HepG2 (cell line): ENCODE measurements around the gene HOMEZ. TPM values are rescaled to one million over a fixed set of nuclear protein-coding genes. Genes with fewer than 3 reads are reported as not detected.
A peak's percentile ranks its signal among the peaks of the same experiment; 100 is the strongest.

Experiments used
- AFF4 ChIP-seq: sonication (generic); formaldehyde crosslinking; IDR thresholded peaks from 2 replicates; pipeline ENCODE4 v1.4.0; 2020; ENCODE audit warnings: missing genetic modification reagents
- BRF2 ChIP-seq: sonication (generic); formaldehyde crosslinking; IDR thresholded peaks from 2 replicates; pipeline ENCODE4 v1.8.1; 2022; ENCODE audit warnings: mild to moderate bottlenecking, missing genetic modification reagents
- ESRRA ChIP-seq: sonication (generic); formaldehyde crosslinking; IDR thresholded peaks from 2 replicates; pipeline ENCODE4 v1.5.1; 2020; ENCODE audit warnings: mild to moderate bottlenecking, low read depth, missing genetic modification reagents
- GABPB1 ChIP-seq: IDR thresholded peaks from 2 replicates; pipeline ENCODE4 v1.6.1; 2016; ENCODE audit warnings: mild to moderate bottlenecking, missing genetic modification reagents, moderate library complexity, missing compliant biosample characterization
- HNF4A ChIP-seq: sonication (generic); formaldehyde crosslinking; IDR thresholded peaks from 2 replicates; pipeline ENCODE4 v1.4.0; 2020; ENCODE audit warnings: missing genetic modification reagents
- MAFK ChIP-seq, 2 experiments: IDR thresholded peaks in 1 of 2; conservative IDR thresholded peaks in 1 of 2; 2 replicates each; pipeline ENCODE4 v1.6.1; 2011; ENCODE audit warnings: improper control_type of control experiment in 2 of 2, low read length in 2 of 2
- NFE2L2 ChIP-seq: fragments of 150-350 bp; IDR thresholded peaks from 2 replicates; pipeline ENCODE4 v1.6.1; 2014; ENCODE audit warnings: low read length
- NFRKB ChIP-seq: fragments of 450-650 bp; IDR thresholded peaks from 2 replicates; pipeline ENCODE4 v1.6.1; 2017
- NR1H2 ChIP-seq: sonication (generic); formaldehyde crosslinking; IDR thresholded peaks from 2 replicates; pipeline ENCODE4 v1.8.1; 2022; ENCODE audit warnings: low read depth, missing genetic modification reagents, borderline replicate concordance
- RFXAP ChIP-seq: sonication (generic); formaldehyde crosslinking; IDR thresholded peaks from 2 replicates; pipeline ENCODE4 v1.4.0; 2020; ENCODE audit warnings: missing genetic modification reagents, borderline replicate concordance
- SKI ChIP-seq: fragments of 450-650 bp; IDR thresholded peaks from one replicate; pipeline ENCODE4 v1.6.1; 2018; ENCODE audit warnings: mild to moderate bottlenecking; ENCODE audit not compliant: partially characterized antibody
- TERF1 ChIP-seq: sonication (generic); formaldehyde crosslinking; IDR thresholded peaks from 2 replicates; pipeline ENCODE4 v1.8.0; 2022; ENCODE audit warnings: mild to moderate bottlenecking, missing genetic modification reagents, moderate library complexity
- ZBTB20 ChIP-seq: sonication (generic); formaldehyde crosslinking; IDR thresholded peaks from 2 replicates; pipeline ENCODE4 v1.8.1; 2023; ENCODE audit warnings: missing genetic modification reagents, low read depth, mild to moderate bottlenecking, borderline replicate concordance
- ZBTB7B ChIP-seq: sonication (generic); formaldehyde crosslinking; IDR thresholded peaks from 2 replicates; pipeline ENCODE4 v1.4.0; 2020; ENCODE audit warnings: missing genetic modification reagents
- ZC3H13 ChIP-seq: sonication (generic); formaldehyde crosslinking; IDR thresholded peaks from 2 replicates; pipeline ENCODE4 v1.8.1; 2023; ENCODE audit warnings: mild to moderate bottlenecking, missing genetic modification reagents, moderate library complexity
- ZNF20 ChIP-seq: sonication (generic); formaldehyde crosslinking; IDR thresholded peaks from 2 replicates; pipeline ENCODE4 v1.4.0; 2020; ENCODE audit warnings: mild to moderate bottlenecking, moderate library complexity, missing genetic modification reagents
- ZNF354B ChIP-seq: sonication (generic); formaldehyde crosslinking; IDR thresholded peaks from 2 replicates; pipeline ENCODE4 v1.8.0; 2022; ENCODE audit warnings: mild to moderate bottlenecking, missing genetic modification reagents
- ZNF362 ChIP-seq: sonication (generic); formaldehyde crosslinking; IDR thresholded peaks from 2 replicates; pipeline ENCODE4 v1.4.0; 2020; ENCODE audit warnings: missing genetic modification reagents, mild to moderate bottlenecking, borderline replicate concordance
- ZNF546 ChIP-seq: sonication (generic); formaldehyde crosslinking; conservative IDR thresholded peaks from 2 replicates; pipeline ENCODE4 v1.8.1; 2023; ENCODE audit warnings: mild to moderate bottlenecking, missing genetic modification reagents
- ZNF549 ChIP-seq: sonication (generic); formaldehyde crosslinking; IDR thresholded peaks from 2 replicates; pipeline ENCODE4 v1.5.0; 2020; ENCODE audit warnings: missing genetic modification reagents
- ZNF572 ChIP-seq: sonication (generic); formaldehyde crosslinking; IDR thresholded peaks from 2 replicates; pipeline ENCODE4 v1.5.1; 2020; ENCODE audit warnings: mild to moderate bottlenecking, missing genetic modification reagents
- ZNF589 ChIP-seq: sonication (generic); formaldehyde crosslinking; conservative IDR thresholded peaks from 2 replicates; pipeline ENCODE4 v1.8.0; 2022; ENCODE audit warnings: mild to moderate bottlenecking, moderate library complexity, missing genetic modification reagents
- ZNF703 ChIP-seq: sonication (generic); formaldehyde crosslinking; IDR thresholded peaks from 2 replicates; pipeline ENCODE4 v1.5.1; 2020; ENCODE audit warnings: missing genetic modification reagents, mild to moderate bottlenecking, moderate library complexity, borderline replicate concordance
- polyA plus RNA-seq, 8 experiments: library from polyadenylated mRNA; depleted of rRNA in 3 of 8; stranded (reverse) in 7 of 8; unstranded in 1 of 8; fragments of >200 nt; fragmentation: Illumina TruSeq in 4 of 8; extraction: Trizol in 4 of 8; gene quantifications; 2 replicates each; pipeline versions ENCODE4 v1.2.1 to v1.2.3, GENCODE V29; 2011 to 2016; ENCODE audit warnings: low read depth in 4 of 8, missing spikeins in 1 of 8, mixed read lengths in 1 of 8; ENCODE audit not compliant: insufficient read depth in 1 of 8
- total RNA-seq, 5 experiments: library from RNA; depleted of rRNA; stranded (reverse); fragments of >200 nt; fragmentation: Illumina TruSeq; extraction: Trizol; gene quantifications; 2 replicates each; pipeline ENCODE4 v1.2.3, GENCODE V29; 2016; ENCODE audit warnings: low read depth in 1 of 5

HOMEZ gene
- total and polyA plus RNA-seq, 2 of the 13 experiments (the other 11 are each of a cell fraction or from before 2014, with no cell fraction given): 14.5 to 31.8 TPM

- peak; percentile 22; the same call in 1 of the 2 replicates for TF ChIP-seq AFF4
- TF ChIP-seq ZNF589 (CRISPR knock-in tag): no peak
- peak; percentile 86 for TF ChIP-seq BRF2 (CRISPR knock-in tag)
- TF ChIP-seq HNF4A (CRISPR knock-in tag): peak; percentile 51
- TF ChIP-seq TERF1 (CRISPR knock-in tag): peak; percentile 94
- TF ChIP-seq ESRRA (CRISPR knock-in tag): peak; percentile 66; the same call in 1 of the 2 replicates
- peak; percentile 63; the same call in 1 of the 2 replicates for TF ChIP-seq ZBTB7B
- TF ChIP-seq NR1H2 (CRISPR knock-in tag): peak; percentile 71; the same call in 1 of the 2 replicates
- TF ChIP-seq ZC3H13 (CRISPR knock-in tag): no peak
- TF ChIP-seq MAFK (conservative IDR thresholded peaks at IDR 0.05 in 1 of 2, IDR thresholded peaks at IDR 0.05 in 1 of 2; ENCODE audit: low read length in 2 of 2): peak; percentile 95 to 99
- no peak for TF ChIP-seq ZNF703
- no peak for TF ChIP-seq ZNF546
- no peak for TF ChIP-seq NFE2L2
- no peak for TF ChIP-seq ZNF549 (CRISPR knock-in tag)
- peak; percentile 3; the same call in 1 of the 2 replicates for TF ChIP-seq ZNF362 (CRISPR knock-in tag)
- TF ChIP-seq GABPB1 (CRISPR knock-in tag): peak; percentile 84
- peak; percentile 78; the same call in 1 of the 2 replicates for TF ChIP-seq RFXAP (CRISPR knock-in tag)
- no peak for TF ChIP-seq NFRKB
- TF ChIP-seq ZNF572 (CRISPR knock-in tag): no peak
- TF ChIP-seq ZBTB20 (CRISPR knock-in tag): peak; percentile 88; the same call in 1 of the 2 replicates
- TF ChIP-seq ZNF20 (CRISPR knock-in tag): peak; percentile 28; the same call in 1 of the 2 replicates
- peak; percentile 85; the same call in 1 of the 2 replicates for TF ChIP-seq ZNF354B (CRISPR knock-in tag)
- peak; percentile 99 for TF ChIP-seq SKI
Observed at GRCh38 chr14:23301288-23301968, 15.5 kb upstream of the HOMEZ start (continued).
